GM23248 (cell line): ENCODE results near the gene FUS. TPM values are rescaled to one million over a fixed set of nuclear protein-coding genes. Genes with fewer than 3 reads are reported as not detected.
A peak's percentile ranks its signal among the peaks of the same experiment; 100 is the strongest.

Experiments
- DNase-seq: peaks from one replicate; pipeline ENCODE4 v3.0.0-alpha.2; 2015
- H2AFZ ChIP-seq: fragments of 200-600 bp; sonication (generic); 2 replicates; pipeline ENCODE4 v1.6.1; 2016; ENCODE audit warnings: antibody characterized with exemption
- H3F3A ChIP-seq: fragments of 200-600 bp; sonication (generic); 2 replicates; pipeline ENCODE4 v1.6.1; 2016; ENCODE audit warnings: mild to moderate bottlenecking, antibody characterized with exemption, mixed run types; ENCODE audit not compliant: insufficient read depth
- H3K27ac ChIP-seq: fragments of 200-600 bp; sonication (generic); 2 replicates; pipeline ENCODE4 v1.5.1; 2016; ENCODE audit warnings: mild to moderate bottlenecking
- H3K27me3 ChIP-seq: fragments of 200-600 bp; sonication (generic); replicated peaks from 2 replicates; pipeline ENCODE4 v1.6.1; 2016; ENCODE audit warnings: mild to moderate bottlenecking; ENCODE audit not compliant: insufficient read depth
- H3K36me3 ChIP-seq: fragments of 200-600 bp; sonication (generic); 2 replicates; pipeline ENCODE4 v1.6.1; 2016; ENCODE audit warnings: low read depth, mild to moderate bottlenecking
- H3K4me1 ChIP-seq: fragments of 200-600 bp; sonication (generic); 2 replicates; pipeline ENCODE4 v1.6.1; 2016; ENCODE audit warnings: mild to moderate bottlenecking; ENCODE audit not compliant: insufficient read depth
- H3K4me2 ChIP-seq: fragments of 200-600 bp; sonication (generic); one replicate; pipeline ENCODE4 v1.6.1; 2016; ENCODE audit warnings: mild to moderate bottlenecking; ENCODE audit not compliant: unreplicated experiment
- H3K4me3 ChIP-seq: fragments of 200-600 bp; sonication (generic); 2 replicates; pipeline ENCODE4 v1.5.1; 2016; ENCODE audit warnings: mild to moderate bottlenecking
- H3K79me2 ChIP-seq: fragments of 200-600 bp; sonication (generic); 2 replicates; pipeline ENCODE4 v1.6.1; 2016; ENCODE audit warnings: mild to moderate bottlenecking; ENCODE audit not compliant: insufficient read depth
- H3K9ac ChIP-seq: fragments of 200-600 bp; sonication (generic); 2 replicates; pipeline ENCODE4 v1.6.1; 2016; ENCODE audit warnings: mild to moderate bottlenecking
- H3K9me2 ChIP-seq: fragments of 200-600 bp; sonication (generic); 2 replicates; pipeline ENCODE4 v1.6.1; 2016; ENCODE audit warnings: mixed run types, mild to moderate bottlenecking, moderate library complexity; ENCODE audit not compliant: insufficient read depth
- H3K9me3 ChIP-seq: fragments of 200-600 bp; sonication (generic); one replicate; pipeline ENCODE4 v1.6.1; 2017; ENCODE audit warnings: low read depth
- H4K20me1 ChIP-seq: fragments of 200-600 bp; sonication (generic); 2 replicates; pipeline ENCODE4 v1.6.0; 2016; ENCODE audit not compliant: insufficient read depth
- EZH2 ChIP-seq: fragments of 200-600 bp; sonication (generic); IDR thresholded peaks from 2 replicates; pipeline ENCODE4 v1.6.1; 2018; ENCODE audit warnings: antibody characterized with exemption, mild to moderate bottlenecking; ENCODE audit not compliant: insufficient read depth, poor library complexity, severe bottlenecking
- EZH2phosphoT487 ChIP-seq: fragments of 200-600 bp; sonication (generic); IDR thresholded peaks from 2 replicates; pipeline ENCODE4 v1.6.1; 2018; ENCODE audit warnings: antibody characterized with exemption, moderate library complexity, mild to moderate bottlenecking, low read depth; ENCODE audit not compliant: insufficient read depth
- WGBS, 2 experiments: methylation state at CpG; one replicate each; pipeline ENCODE4 v1.1.6; 2015 to 2017; ENCODE audit warnings: low lambda C conversion rate in 2 of 2, low coverage in 1 of 2; ENCODE audit errors: missing lambda C conversion rate in 2 of 2; 5-methylcytosine and 5-hydroxymethylcytosine counted together
- in situ Hi-C: fragments of 300-500 bp; cut with MboI; formaldehyde crosslinking; loops from 2 replicates; pipeline ENCODE4 v1.15.0; 2020
- polyA plus RNA-seq: library from polyadenylated mRNA; unstranded; fragments of >200 nt; fragmentation: Nextera tagmentation; extraction: Ambion mirVana; gene quantifications from 2 replicates; pipeline ENCODE4 v1.2.1, GENCODE V29; 2016
- total RNA-seq: library from RNA; depleted of rRNA; stranded (reverse); fragments of >200 nt; shearing (Covaris generic); gene quantifications from 2 replicates; pipeline ENCODE4 v1.2.3, GENCODE V29; 2014

Gene FUS
- total and polyA plus RNA-seq, 2 experiments from 2014 or later: 22.5 to 166 TPM

GRCh38 chr16:31214708-31215286 is 34.9 kb downstream of the FUS start:
- Histone ChIP-seq H4K20me1 (no peaks in the 10 kb centered on the region), H3K9me2 (no peaks in the 10 kb centered on the region), H3K4me1 (peaks cover 4% of the 10 kb centered on the region; the same call in 1 of the 2 replicates), H3K9ac (no peak overlapping the region), H2AFZ (peak overlapping the region; percentile 83), H3F3A (no peaks in the 10 kb centered on the region), H3K4me3 (peak overlapping the region; percentile 72), H3K9me3 (no peaks in the 10 kb centered on the region), H3K4me2 (peak overlapping the region; percentile 83), H3K27me3 (peaks cover 33% of the 10 kb centered on the region), H3K27ac (no peak overlapping the region), H3K79me2 (no peaks in the 10 kb centered on the region), H3K36me3 (no peaks in the 10 kb centered on the region)
- 4 to 6% methylated on average over 44 to 52 of the region's 58 CpGs for WGBS, 2 experiments
- peak; percentile 24 for DNase-seq
- TF ChIP-seq EZH2 (no peak), EZH2phosphoT487 (no peak)
- in situ Hi-C loops: loop anchor here (25.0 kb wide), 1 partner anchor 498 kb away; a partner anchor contains a TSS

GRCh38 chr16:31215287-31216162 is 35.6 kb downstream of the FUS start:
- Histone ChIP-seq H3K9ac (no peak overlapping the region), H3K27ac (no peak overlapping the region)
- in situ Hi-C loops: loop anchor here (25.0 kb wide), 1 partner anchor 497 kb away; a partner anchor contains a TSS

GRCh38 chr16:31216422-31217135 is 36.6 kb downstream of the FUS start, which contains the start of gene PYDC1:
Gene PYDC1, minus strand, starts transcription at chr16:31217135. Its CDS starts 107 bp downstream, at chr16:31217028.
- Histone ChIP-seq H3K4me1 (peaks cover 4% of the 10 kb centered on the region; the same call in 1 of the 2 replicates), H3K9me3 (no peaks in the 10 kb centered on the region), H3K27me3 (peaks cover 33% of the 10 kb centered on the region), H3K9me2 (no peaks in the 10 kb centered on the region), H3F3A (no peaks in the 10 kb centered on the region), H4K20me1 (no peaks in the 10 kb centered on the region), H3K27ac (no peak within 1 kb of the TSS), H3K9ac (no peak within 1 kb of the TSS), H3K4me3 (no peak within 1 kb of the TSS), H3K4me2 (no peak within 1 kb of the TSS), H3K36me3 (no peaks in the 10 kb centered on the region), H2AFZ (no peak within 1 kb of the TSS), H3K79me2 (no peaks in the 10 kb centered on the region)
- DNase-seq: peak; percentile 20
- in situ Hi-C loops: loop anchor here (25.0 kb wide), 1 partner anchor 496 kb away; a partner anchor contains a TSS
- whole genome bisulfite sequencing, 2 experiments: 6 to 8% methylated on average over 51 to 52 of the region's 52 CpGs
- TF ChIP-seq EZH2: no peak
- TF ChIP-seq EZH2phosphoT487: no peak

More at GRCh38 chr16:31215287-31216162, 35.6 kb downstream of the FUS start:
- peak; percentile 76 for DNase-seq
- Histone ChIP-seq H3F3A (no peaks in the 10 kb centered on the region), H3K4me1 (peaks cover 4% of the 10 kb centered on the region; the same call in 1 of the 2 replicates), H2AFZ (peak overlapping the region; percentile 83), H3K9me2 (no peaks in the 10 kb centered on the region), H3K36me3 (no peaks in the 10 kb centered on the region), H4K20me1 (no peaks in the 10 kb centered on the region), H3K9me3 (no peaks in the 10 kb centered on the region), H3K4me3 (peak overlapping the region; percentile 72), H3K79me2 (no peaks in the 10 kb centered on the region), H3K27me3 (peaks cover 33% of the 10 kb centered on the region), H3K4me2 (peak overlapping the region; percentile 83)
- WGBS, 2 experiments: 1 to 3% methylated on average over 45 to 54 of the region's 63 CpGs
- peak; percentile 30 for TF ChIP-seq EZH2
- no peak for TF ChIP-seq EZH2phosphoT487

DNA sequence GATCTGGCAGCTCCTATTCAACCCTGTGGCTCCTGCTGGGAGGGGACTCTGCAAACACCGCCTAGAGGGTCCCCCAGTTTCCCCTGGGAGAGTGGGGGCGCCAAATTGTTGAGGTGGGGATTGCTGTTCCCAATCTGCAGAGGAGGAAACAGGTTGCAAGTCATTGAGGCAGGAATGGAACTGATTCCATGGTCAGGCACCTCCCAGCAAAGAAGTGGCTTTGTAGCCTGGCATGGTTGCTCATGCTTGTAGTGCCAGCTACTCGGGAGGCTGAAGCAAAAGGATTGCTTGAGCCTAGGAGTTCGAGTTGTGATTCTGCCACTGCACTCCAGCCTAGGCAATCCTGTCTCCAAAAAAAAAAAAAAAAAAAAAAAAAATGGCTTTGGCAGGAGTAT is 37.2 kb downstream of the FUS start:
- no peaks in the 10 kb centered on the region for H3K36me3 ChIP-seq
- no peak overlapping the region for H2AFZ ChIP-seq
- no peak overlapping the region for H3K27ac ChIP-seq
- H3K4me3 ChIP-seq: no peak overlapping the region
- H3K79me2 ChIP-seq: no peaks in the 10 kb centered on the region
- H4K20me1 ChIP-seq: no peaks in the 10 kb centered on the region
- no peaks in the 10 kb centered on the region for H3K9me3 ChIP-seq
- H3K9ac ChIP-seq: no peak overlapping the region
- 1 to 4% methylated on average over 4 of the region's 4 CpGs for WGBS, 2 experiments
- TF ChIP-seq EZH2: peak; percentile 50
- TF ChIP-seq EZH2phosphoT487: no peak
- in situ Hi-C loops: loop anchor here (25.0 kb wide), 1 partner anchor 495 kb away; a partner anchor contains a TSS
- no peaks in the 10 kb centered on the region for H3F3A ChIP-seq
- no peaks in the 10 kb centered on the region for H3K9me2 ChIP-seq
- no peak overlapping the region for H3K4me2 ChIP-seq
- no peak for DNase-seq
- H3K4me1 ChIP-seq: peaks cover 4% of the 10 kb centered on the region; the same call in 1 of the 2 replicates
- H3K27me3 ChIP-seq: peaks cover 33% of the 10 kb centered on the region
